CD4-positive, alpha-beta T cell treated with Interferon alpha-2 for 1 hour (primary cell): ENCODE data around the gene CPO.
"Not testable (repeated sequence)": the region's sequence is repeated elsewhere in the genome, so short reads cannot be mapped to it uniquely, and the experiment has no call there.

ENCODE experiments used
- DNase-seq, 2 donors: peaks; one replicate each; pipeline ENCODE4 v3.0.0-alpha.2; 2020 to 2022

CPO gene

DNA sequence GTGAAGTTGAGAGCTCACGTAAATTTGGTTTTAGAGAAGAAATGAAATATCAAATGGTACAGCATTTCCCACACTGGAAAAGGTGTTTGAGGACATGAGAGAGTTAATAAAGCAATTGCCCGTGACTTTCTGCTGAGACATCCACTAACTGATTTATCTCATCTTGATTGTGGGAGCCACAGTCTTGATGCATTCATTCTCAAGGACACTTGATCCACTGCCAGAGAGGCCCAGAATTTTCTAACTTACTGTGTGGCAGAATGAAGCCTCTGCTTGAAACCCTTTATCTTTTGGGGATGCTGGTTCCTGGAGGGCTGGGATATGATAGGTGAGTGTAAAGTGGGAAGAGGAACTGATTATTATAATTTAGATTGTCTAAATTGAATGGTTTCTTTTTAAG is at the start of gene CPO:
CPO (plus strand) TSS at position 179 of the 400 bp plus-strand sequence; CDS start at position 261, 82 bp downstream.
- DNase-seq: no peak

- no peak for DNase-seq
Measured at GRCh38 chr2:206890179-206890578, 49.1 kb upstream of the CPO start.

- DNase-seq: no peak
Measured at GRCh38 chr2:206890926-206891325, 48.4 kb upstream of the CPO start.

- no peak for DNase-seq
Measured at GRCh38 chr2:206915121-206915520, 24.2 kb upstream of the CPO start.

DNA sequence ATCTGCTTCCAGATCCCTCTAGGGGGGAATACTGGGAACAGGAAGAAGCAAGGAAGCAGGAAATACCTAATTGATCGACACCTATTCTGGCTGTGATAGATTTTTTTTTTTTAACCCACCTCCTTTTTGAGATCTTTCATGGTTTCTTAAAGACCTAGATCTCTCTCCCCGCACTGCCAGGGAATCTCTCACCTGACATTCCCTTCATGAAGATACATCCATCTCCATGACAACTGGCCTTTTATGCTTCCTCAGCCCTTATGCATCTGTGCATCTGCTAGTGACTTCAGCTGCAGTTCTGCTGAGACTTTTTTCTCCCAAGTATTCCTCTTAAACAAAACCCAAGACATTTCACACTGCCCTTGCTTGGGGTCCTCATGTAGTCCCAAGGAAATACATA is 21.1 kb upstream of the CPO start:
- DNase-seq: no peak

- no peak for DNase-seq
Measured at GRCh38 chr2:206920310-206920709, 19.0 kb upstream of the CPO start.

DNA sequence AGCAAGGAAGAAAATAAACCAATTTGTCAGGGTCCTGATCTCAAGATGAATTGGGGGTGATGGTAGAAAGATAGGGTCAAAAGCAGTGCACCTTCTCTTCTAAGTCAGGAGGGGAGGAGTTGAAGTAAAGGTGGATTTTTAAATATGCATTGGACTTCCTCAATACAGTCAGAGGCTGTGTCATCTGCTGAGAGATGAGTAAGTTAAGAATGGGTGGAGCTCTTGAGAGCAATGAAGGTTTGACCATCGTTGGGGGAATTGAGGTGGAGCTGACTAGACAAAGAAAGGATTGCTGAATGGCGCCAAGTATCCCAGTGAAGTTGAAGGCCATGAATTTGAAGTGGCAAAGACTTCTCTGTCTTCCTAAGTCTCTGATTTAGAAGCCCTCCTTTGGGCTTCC is 18.4 kb upstream of the CPO start:
- no peak for DNase-seq

- DNase-seq: no peak
Measured at GRCh38 chr2:206921529-206921928, 17.8 kb upstream of the CPO start.

- no peak for DNase-seq
Measured at GRCh38 chr2:206935991-206936842, 3.1 kb upstream of the CPO start.

DNA sequence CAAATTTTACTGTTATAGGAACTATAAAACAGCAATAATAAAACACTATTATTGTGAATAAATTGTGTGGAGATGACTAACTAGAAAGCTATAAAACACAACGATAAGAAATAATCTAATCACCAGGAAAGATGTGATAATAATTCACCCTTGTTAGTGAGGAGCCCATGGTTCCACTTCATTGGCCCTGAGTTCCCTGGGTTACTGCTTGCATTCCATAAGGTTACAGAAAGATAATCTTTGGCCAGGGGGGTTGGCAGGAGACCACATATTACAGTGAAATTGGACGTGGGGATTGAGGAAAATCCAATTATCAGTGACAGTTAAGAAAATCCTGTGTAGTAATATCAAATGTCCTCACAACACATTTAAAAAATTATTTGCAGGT is 2.5 kb upstream of the CPO start:
- DNase-seq: no peak

GRCh38 chr2:206937555-206937954 is 1.8 kb upstream of the CPO start:
- no peak for DNase-seq

DNA sequence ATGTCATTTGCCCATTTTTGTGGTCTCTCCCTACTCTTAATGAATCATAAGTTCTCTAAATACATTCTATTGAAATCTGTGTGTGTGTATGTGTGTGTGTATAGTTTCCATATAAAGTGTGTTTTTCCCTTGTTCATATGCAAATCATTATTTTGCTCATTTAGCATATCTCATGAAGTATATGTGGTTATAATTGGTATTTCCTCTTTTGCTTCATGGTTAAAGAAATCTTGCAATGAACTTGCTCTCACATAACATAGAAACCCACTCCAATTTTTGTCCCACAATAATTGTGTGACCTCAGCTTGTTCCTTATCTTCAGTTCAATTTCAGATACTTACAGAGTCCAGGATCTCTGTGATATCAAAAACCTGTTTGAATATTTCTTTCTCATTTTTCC is 1.2 kb downstream of the CPO start:
- no peak for DNase-seq

- DNase-seq: no peak
Measured at GRCh38 chr2:206942592-206943478, 3.5 kb downstream of the CPO start.

DNA sequence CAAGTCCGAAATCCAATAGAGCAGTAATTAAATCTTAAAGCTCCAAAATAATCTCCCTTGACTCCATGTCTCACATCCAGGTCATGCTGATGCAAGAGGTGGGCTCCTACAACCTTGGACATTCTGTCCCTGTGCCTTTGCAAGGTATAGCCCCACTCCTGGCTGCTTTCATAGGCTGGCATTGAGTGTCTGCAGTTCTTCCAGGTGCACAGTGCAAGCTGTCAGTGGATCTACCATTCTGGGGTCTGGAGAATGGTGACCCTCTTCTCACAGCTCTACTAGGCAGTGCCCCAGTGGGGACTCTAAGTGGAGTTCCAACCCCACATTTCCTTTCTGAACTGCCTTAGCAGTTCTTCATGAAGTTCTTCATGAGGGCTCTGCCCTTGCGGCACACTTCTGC is 14.1 kb downstream of the CPO start:
- DNase-seq: not testable (repeated sequence)

DNA sequence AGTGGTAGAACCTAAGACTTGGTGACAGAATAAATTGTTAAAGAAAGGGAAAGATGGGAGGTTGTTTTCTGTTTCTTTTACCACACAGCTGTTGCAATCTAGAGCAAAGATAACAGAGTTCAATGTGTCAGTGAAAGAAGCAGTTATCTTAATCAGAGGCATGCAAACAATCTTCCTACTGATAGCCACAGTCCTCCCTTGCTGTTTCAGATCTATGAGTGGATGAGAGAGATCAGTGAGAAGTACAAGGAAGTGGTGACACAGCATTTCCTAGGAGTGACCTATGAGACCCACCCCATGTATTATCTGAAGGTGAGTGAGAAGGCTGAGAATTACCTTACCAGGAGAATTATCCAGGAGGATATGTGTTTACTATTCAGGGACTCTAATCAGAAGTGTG is 15.9 kb downstream of the CPO start:
- no peak for DNase-seq

DNA sequence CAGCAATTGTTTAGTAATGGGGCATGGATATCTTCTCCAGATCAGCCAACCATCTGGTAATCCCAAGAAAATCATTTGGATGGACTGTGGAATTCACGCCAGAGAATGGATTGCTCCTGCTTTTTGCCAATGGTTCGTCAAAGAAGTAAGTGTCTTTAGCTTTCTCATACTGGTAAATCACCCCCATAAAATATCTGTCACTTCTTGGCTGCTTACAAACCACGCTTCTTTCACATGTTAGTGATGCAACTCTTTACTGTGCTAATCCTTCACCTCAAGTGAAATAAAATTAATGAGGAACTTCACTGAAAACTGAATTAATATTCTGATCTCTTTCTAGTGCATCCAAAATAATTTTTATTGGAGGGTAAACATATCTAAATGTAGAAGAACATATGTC is 18.9 kb downstream of the CPO start:
- DNase-seq: no peak

DNA sequence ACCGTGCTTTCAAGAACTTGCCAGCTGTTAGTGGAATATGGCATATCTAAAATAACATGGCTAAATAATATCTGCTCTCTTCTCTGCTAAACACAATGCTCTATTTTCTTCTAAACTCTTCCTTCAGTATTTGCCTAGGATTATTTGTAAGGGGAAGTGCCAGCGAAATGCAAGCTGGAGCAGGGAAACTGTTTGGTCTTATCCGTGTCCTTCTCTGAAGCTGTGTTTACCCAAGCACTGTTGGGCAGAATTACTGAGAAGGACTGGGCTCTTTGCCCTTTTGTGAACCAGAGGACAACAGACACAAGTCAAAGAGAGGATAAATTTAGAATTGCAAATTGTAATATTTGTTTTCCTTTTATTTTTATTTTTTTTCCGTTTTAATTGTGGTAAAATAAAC is 23.6 kb downstream of the CPO start:
- DNase-seq: no peak

DNA sequence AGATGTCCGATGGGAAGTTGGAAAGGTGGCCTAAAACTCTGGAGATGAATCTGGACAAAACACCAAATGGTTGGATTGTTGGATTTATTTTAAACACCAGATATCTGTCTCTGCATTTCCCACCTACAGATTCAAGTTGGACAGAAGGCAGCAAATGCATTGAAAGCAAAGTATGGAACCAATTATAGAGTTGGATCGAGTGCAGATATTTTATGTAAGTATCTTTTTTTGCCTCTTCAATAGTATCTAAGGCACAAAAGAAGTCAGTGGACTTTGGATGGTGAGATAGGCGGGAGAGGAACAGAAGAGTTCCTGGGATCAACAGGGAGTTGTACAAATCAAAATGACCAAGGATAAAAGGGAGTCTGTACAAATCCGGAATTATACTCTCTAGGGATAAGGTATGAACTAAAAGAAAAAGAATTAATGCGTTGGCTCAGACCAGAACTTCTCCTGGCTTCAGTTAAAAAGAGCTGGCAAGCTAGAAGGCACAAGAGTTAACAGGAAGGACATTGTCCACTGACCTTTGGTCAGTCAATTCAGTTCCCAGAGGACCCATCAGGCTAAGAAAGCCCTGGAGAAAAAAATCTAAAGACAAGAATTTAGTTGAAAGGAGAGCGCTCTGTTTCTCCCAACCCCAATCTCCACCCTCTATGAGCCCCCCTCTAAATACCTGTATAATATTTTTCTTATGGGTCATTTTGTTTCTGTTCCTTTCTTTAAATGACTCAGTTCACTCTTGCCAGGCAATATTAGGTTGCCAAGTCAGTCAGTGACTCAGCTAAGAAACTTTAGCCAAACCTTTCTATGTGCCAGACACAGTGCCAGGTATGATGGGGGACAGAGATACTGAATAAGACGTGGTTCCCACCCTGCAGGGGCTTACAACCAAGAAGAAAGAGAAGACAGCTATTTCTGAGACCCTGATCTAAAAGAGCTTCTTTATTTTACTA is 29.1 kb downstream of the CPO start:
- no peak for DNase-seq

DNA sequence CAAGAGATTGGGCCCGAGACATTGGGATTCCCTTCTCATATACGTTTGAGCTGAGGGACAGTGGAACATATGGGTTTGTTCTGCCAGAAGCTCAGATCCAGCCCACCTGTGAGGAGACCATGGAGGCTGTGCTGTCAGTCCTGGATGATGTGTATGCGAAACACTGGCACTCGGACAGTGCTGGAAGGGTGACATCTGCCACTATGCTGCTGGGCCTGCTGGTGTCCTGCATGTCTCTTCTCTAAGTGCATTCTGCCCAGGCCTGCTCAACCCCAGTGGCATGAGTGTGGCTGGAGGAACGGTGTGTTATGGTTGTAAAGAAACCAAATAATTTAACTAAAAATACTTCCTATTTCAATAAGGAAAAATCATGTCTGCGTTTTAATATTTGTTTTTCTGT is 29.9 kb downstream of the CPO start:
- DNase-seq: no peak

DNA sequence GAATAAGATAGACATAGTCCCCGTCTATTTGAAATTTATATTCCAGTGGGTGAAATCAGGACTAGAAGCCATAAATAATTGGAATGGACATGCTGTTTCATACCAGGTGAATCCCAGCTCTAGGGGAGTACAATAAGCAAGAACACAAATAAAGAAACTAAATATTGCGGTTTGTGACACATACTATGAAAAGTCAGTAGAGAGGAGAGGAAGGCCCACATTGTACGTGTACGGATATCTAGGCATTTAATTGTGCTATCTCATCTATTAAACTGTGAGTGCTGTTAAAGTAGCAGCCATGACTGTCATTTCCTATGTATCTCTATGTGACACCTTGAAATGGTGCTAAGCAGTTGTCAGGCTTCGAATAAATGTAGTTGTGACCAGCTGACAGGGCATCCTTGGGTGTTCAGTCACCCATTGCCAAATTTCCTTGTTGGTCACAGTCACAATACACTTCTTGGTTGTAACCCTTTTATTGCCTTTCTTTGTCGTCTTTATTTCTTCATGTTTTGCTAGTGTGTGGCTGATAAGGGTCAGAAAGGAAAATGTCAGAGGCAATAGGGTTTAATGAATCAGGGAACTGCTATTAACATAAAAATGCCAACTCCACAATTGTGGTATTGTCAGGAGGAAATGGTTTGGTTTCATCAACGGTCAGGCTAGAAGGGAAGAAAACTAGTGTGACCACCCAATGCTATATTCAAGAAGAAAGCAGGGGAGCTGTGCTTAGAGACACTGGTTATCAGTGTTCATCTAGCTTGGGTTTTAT is 31.5 kb downstream of the CPO start:
- no peak for DNase-seq

DNA sequence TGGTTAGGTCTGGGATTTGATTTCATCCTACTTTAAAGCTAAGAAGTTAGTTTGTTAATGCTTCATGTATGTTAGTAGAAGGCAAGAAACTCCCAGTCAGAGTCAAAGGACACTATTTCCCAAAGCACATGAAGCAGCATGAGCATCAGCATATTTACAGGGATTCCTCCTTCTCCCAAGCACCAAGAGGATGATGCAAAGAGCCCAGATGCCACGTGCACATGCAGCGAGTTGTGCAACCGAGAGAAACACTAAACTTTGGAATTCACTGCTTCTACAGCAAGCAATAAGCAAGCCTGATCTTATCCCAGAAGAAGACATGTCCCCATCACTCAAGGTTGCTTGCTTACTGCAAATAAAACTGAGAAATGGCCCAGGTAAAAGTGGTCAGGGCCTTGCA is 32.5 kb downstream of the CPO start:
- no peak for DNase-seq

DNA sequence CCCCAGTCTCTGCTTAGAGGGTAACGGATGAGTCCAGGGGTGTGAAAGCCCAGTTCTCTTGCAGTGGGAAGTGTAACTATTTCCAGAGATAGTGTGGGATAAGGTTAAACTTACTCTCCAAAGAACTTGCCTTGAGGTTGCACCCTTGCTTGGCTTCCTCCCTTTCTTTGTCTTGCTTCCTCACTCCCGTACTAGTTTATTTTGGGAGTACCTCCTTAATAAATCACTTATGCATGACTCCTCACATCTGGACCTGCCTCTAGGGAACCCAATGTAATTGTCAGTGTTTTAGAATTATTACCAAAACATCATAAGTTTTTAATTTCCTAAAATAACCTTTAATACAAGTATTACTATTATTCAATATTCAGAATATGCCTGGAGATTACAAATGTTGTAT is 35.2 kb downstream of the CPO start:
- DNase-seq: no peak
